Panc1 (cell line): ENCODE data around the gene CDCA7. TPM values are rescaled to one million over a fixed set of nuclear protein-coding genes. Genes with fewer than 3 reads are reported as not detected.

Experiments used
- ATAC-seq: fragments of 200-7000 bp; cut with Tn5 transposase; 2 replicates; pipeline ENCODE4 v1.9.1; 2020; ENCODE audit warnings: mild to moderate bottlenecking, moderate library complexity
- BruUV-seq: library from RNA; stranded (reverse); fragments of 400-500 nt; replicated peaks from 2 replicates; lab custom pipeline; 2021; lab: Mats Ljungman, UMichigan
- CTCF ChIA-PET: fragments of 300-600 bp; sonication (Branson Sonifier 250); formaldehyde crosslinking; loops from one replicate; lab custom pipeline; 2022; ENCODE audit warnings: antibody characterized with exemption; lab: Charles Lee
- POLR2A ChIA-PET: fragments of 300-600 bp; sonication (Branson Sonifier 250); formaldehyde crosslinking; loops from one replicate; lab custom pipeline; 2022; ENCODE audit warnings: antibody characterized with exemption; lab: Charles Lee
- DNase-seq: peaks from one replicate; pipeline ENCODE4 v3.0.0-alpha.2; 2010; ENCODE audit warnings: low read depth, low spot score
- H3K27ac ChIP-seq: 2 replicates; pipeline ENCODE4 v1.5.1; 2011; ENCODE audit warnings: mild to moderate bottlenecking, low read length, inconsistent platforms
- H3K27me3 ChIP-seq: fragments of 200-500 bp; sonication (Bioruptor generic); 2 replicates; pipeline ENCODE4 v1.6.0; 2014; ENCODE audit warnings: low read length, inconsistent platforms; ENCODE audit not compliant: control insufficient read depth, insufficient read depth
- H3K36me3 ChIP-seq: fragments of 200-500 bp; sonication (Bioruptor generic); 2 replicates; pipeline ENCODE4 v1.5.1; 2014; ENCODE audit warnings: inconsistent platforms, mild to moderate bottlenecking, low read length, moderate library complexity; ENCODE audit not compliant: control insufficient read depth, insufficient read depth
- H3K4me1 ChIP-seq: 2 replicates; pipeline ENCODE4 v1.5.1; 2011; ENCODE audit warnings: inconsistent platforms, mild to moderate bottlenecking, low read length, moderate library complexity; ENCODE audit not compliant: control insufficient read depth, insufficient read depth
- H3K4me3 ChIP-seq, 2 experiments: 2 replicates each; pipeline ENCODE4 v1.5.1; 2011 to 2012; ENCODE audit warnings: low read depth in 2 of 2, low read length in 2 of 2, mild to moderate bottlenecking in 2 of 2, inconsistent platforms in 1 of 2, moderate library complexity in 1 of 2
- H3K9me3 ChIP-seq: fragments of 200-500 bp; sonication (Bioruptor generic); 2 replicates; pipeline ENCODE4 v1.5.1; 2014; ENCODE audit warnings: low read depth, mild to moderate bottlenecking, inconsistent platforms, low read length, moderate library complexity; ENCODE audit not compliant: control insufficient read depth, insufficient read depth
- POLR2AphosphoS5 ChIP-seq: IDR thresholded peaks from 2 replicates; pipeline ENCODE4 v1.6.1; 2012; ENCODE audit warnings: mild to moderate bottlenecking, low read depth, low read length, moderate library complexity
- SIN3A ChIP-seq: IDR thresholded peaks from 2 replicates; pipeline ENCODE4 v1.6.1; 2012; ENCODE audit warnings: low read depth, mild to moderate bottlenecking, low read length, moderate library complexity, borderline replicate concordance; ENCODE audit not compliant: insufficient read depth
- TCF7L2 ChIP-seq: IDR thresholded peaks from 2 replicates; pipeline ENCODE4 v1.6.1; 2011; ENCODE audit warnings: mild to moderate bottlenecking, low read depth, low read length, inconsistent platforms
- in situ Hi-C: cut with HindIII; loops from 2 replicates; pipeline ENCODE4 v1.10.0; 2016; ENCODE audit warnings: low sequenced_read_pairs, low pct_unique_long_range_greater_than_20kb
- intact Hi-C: fragments of 100-400 bp; cut with micrococcal nuclease; formaldehyde crosslinking; loops from one replicate; pipeline ENCODE4 v1.10.0; 2022; ENCODE audit not compliant: unreplicated experiment
- total RNA-seq: library from RNA; stranded (reverse); gene quantifications from one replicate; pipeline ENCODE4 v1.2.1, GENCODE V29; 2021; ENCODE audit not compliant: unreplicated experiment
- TF ChIP-seq, protein P1 (sequence below), 2 experiments: IDR thresholded peaks; 2 replicates each; pipeline ENCODE4 v1.6.1; 2011 to 2012; ENCODE audit warnings: low read depth in 2 of 2, control low read depth in 1 of 2, low read length in 1 of 2, mild to moderate bottlenecking in 1 of 2, moderate library complexity in 1 of 2; ENCODE audit not compliant: insufficient read depth in 1 of 2
- TF ChIP-seq, protein P2 (sequence below): fragments of 450-650 bp; IDR thresholded peaks from 2 replicates; pipeline ENCODE4 v1.5.1; 2017; ENCODE audit warnings: mild to moderate bottlenecking

The CDCA7 gene
- total RNA-seq, 1 experiment from 2014 or later: 60.5 TPM

DNA sequence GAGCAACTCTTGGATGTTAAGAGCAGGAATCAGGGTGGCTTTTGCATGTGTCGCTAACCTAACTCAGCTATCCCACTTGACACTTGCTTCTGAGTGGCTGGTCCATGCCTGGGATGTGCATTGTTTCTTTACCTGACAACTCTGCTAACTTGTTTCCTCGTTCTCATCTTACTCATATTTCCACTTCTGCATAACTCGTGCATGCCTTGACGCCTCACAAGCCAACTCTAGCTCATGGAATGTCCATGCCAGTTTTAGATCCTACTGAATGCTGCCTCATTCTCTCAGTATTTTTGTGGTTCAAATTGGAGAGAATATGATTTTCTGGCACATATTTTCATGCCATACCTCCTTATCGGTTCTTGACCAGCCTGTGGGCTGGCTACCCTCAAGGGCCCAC is 52.5 kb downstream of the CDCA7 start:
- Histone ChIP-seq H3K4me1 (0 out of 2 replicates have a peak, but pooled peaks cover 6% of the 10 kb centered on the region), H3K36me3 (no peaks in the 10 kb centered on the region), H3K27me3 (no peaks in the 10 kb centered on the region), H3K27ac (no peak overlapping the region), H3K4me3 (no peak overlapping the region), H3K9me3 (no peaks in the 10 kb centered on the region)
- CTCF ChIA-PET: no interaction called here
- DNase-seq: no peak
- no TSS peak for BruUV-seq
- no peak for ATAC-seq
- intact Hi-C loops: no loop called here
- POLR2A ChIA-PET: interaction anchor here (0.6 kb wide), 1 partner anchor 479 kb away, joined by 6 read pairs; no protein-coding TSS in a partner anchor
- TF ChIP-seq, protein P1, sequence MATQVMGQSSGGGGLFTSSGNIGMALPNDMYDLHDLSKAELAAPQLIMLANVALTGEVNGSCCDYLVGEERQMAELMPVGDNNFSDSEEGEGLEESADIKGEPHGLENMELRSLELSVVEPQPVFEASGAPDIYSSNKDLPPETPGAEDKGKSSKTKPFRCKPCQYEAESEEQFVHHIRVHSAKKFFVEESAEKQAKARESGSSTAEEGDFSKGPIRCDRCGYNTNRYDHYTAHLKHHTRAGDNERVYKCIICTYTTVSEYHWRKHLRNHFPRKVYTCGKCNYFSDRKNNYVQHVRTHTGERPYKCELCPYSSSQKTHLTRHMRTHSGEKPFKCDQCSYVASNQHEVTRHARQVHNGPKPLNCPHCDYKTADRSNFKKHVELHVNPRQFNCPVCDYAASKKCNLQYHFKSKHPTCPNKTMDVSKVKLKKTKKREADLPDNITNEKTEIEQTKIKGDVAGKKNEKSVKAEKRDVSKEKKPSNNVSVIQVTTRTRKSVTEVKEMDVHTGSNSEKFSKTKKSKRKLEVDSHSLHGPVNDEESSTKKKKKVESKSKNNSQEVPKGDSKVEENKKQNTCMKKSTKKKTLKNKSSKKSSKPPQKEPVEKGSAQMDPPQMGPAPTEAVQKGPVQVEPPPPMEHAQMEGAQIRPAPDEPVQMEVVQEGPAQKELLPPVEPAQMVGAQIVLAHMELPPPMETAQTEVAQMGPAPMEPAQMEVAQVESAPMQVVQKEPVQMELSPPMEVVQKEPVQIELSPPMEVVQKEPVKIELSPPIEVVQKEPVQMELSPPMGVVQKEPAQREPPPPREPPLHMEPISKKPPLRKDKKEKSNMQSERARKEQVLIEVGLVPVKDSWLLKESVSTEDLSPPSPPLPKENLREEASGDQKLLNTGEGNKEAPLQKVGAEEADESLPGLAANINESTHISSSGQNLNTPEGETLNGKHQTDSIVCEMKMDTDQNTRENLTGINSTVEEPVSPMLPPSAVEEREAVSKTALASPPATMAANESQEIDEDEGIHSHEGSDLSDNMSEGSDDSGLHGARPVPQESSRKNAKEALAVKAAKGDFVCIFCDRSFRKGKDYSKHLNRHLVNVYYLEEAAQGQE (IDR thresholded peaks at IDR 0.05; ENCODE audit: insufficient read depth in 1 of 2, low read depth in 2 of 2, low read length in 1 of 2): no peak
- no peak for TF ChIP-seq POLR2AphosphoS5
- no peak for TF ChIP-seq TCF7L2
- no peak for TF ChIP-seq SIN3A
- TF ChIP-seq, protein P2, sequence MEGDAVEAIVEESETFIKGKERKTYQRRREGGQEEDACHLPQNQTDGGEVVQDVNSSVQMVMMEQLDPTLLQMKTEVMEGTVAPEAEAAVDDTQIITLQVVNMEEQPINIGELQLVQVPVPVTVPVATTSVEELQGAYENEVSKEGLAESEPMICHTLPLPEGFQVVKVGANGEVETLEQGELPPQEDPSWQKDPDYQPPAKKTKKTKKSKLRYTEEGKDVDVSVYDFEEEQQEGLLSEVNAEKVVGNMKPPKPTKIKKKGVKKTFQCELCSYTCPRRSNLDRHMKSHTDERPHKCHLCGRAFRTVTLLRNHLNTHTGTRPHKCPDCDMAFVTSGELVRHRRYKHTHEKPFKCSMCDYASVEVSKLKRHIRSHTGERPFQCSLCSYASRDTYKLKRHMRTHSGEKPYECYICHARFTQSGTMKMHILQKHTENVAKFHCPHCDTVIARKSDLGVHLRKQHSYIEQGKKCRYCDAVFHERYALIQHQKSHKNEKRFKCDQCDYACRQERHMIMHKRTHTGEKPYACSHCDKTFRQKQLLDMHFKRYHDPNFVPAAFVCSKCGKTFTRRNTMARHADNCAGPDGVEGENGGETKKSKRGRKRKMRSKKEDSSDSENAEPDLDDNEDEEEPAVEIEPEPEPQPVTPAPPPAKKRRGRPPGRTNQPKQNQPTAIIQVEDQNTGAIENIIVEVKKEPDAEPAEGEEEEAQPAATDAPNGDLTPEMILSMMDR: no peak
- in situ Hi-C loops: no loop called here

DNA sequence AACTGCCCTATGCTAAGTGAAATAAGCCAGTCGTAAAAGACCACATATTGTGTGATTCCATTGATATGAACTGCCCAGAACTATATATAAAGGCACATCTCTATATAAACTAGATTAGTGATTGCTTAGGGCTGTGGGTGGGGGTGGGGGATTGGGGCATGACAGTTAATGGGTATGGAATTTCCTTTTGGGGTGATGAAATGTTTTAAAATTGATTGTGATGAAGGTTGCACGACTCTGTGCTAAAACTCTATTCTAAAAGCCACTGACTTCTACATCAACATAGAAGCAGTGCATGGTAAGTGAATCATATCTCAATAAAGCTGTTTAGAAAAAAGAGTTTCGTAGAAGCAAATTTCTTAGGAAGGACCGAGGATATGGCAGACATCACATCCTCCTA is 53.0 kb downstream of the CDCA7 start:
- CTCF ChIA-PET: no interaction called here
- Histone ChIP-seq H3K9me3 (no peaks in the 10 kb centered on the region), H3K4me3 (no peak overlapping the region), H3K4me1 (0 out of 2 replicates have a peak, but pooled peaks cover 5% of the 10 kb centered on the region), H3K36me3 (no peaks in the 10 kb centered on the region), H3K27me3 (no peaks in the 10 kb centered on the region), H3K27ac (no peak overlapping the region)
- in situ Hi-C loops: no loop called here
- intact Hi-C loops: no loop called here
- POLR2A ChIA-PET: no interaction called here
- ATAC-seq (no peak), DNase-seq (no peak)
- no TSS peak for BruUV-seq
- TF ChIP-seq, protein P1 (IDR thresholded peaks at IDR 0.05; ENCODE audit: insufficient read depth in 1 of 2, low read depth in 2 of 2, low read length in 1 of 2): no peak
- TF ChIP-seq, protein P2: no peak
- TF ChIP-seq POLR2AphosphoS5 (no peak), SIN3A (no peak), TCF7L2 (no peak)
